Measurements from ENCODE around the gene ERG. TPM values are rescaled to one million over a fixed set of nuclear protein-coding genes. Genes with fewer than 3 reads are reported as not detected.

ERG gene
- total RNA-seq, 3 donors from 2014 or later = 12.2 to 21.0 (median 14.0) TPM

GRCh38 chr21:38355353-38355752 lies 142.9 kb downstream of the ERG start:
- no peaks in the 10 kb centered on the region for H3K36me3 ChIP-seq
- H3K9me3 ChIP-seq = no peaks in the 10 kb centered on the region
- peaks cover 0 to 9% of the 10 kb centered on the region in 2 donors for H3K4me1 ChIP-seq
- no peak overlapping the region for H3K27ac ChIP-seq
- H3K4me3 ChIP-seq = no peak overlapping the region
- TF ChIP-seq POLR2A (IDR thresholded peaks at IDR 0.05) = no peak
- no peak for TF ChIP-seq POLR2AphosphoS5 (IDR thresholded peaks at IDR 0.05)
- no peak for TF ChIP-seq CTCF (IDR thresholded peaks at IDR 0.05)
- no peak for DNase-seq (ENCODE audit: low spot score in 2 of 2)
- no peaks in the 10 kb centered on the region for H3K27me3 ChIP-seq
- intact Hi-C loops (cut with DNase I; ENCODE audit: low total_unique reads) = no loop called here

- DNase-seq (ENCODE audit: low spot score in 2 of 2) = no peak
- no peak overlapping the region for H3K4me3 ChIP-seq
- no peaks in the 10 kb centered on the region for H3K9me3 ChIP-seq
- TF ChIP-seq CTCF (IDR thresholded peaks at IDR 0.05) = no peak
- no peak for TF ChIP-seq POLR2AphosphoS5 (IDR thresholded peaks at IDR 0.05)
- TF ChIP-seq POLR2A (IDR thresholded peaks at IDR 0.05) = no peak
- H3K36me3 ChIP-seq = no peaks in the 10 kb centered on the region
- peaks cover 0 to 9% of the 10 kb centered on the region in 2 donors for H3K4me1 ChIP-seq
- H3K27me3 ChIP-seq = no peaks in the 10 kb centered on the region
- intact Hi-C loops (cut with DNase I; ENCODE audit: low total_unique reads) = no loop called here
- H3K27ac ChIP-seq = no peak overlapping the region
These were observed 143.5 kb downstream of the ERG start for GRCh38 chr21:38354746-38355145.

GRCh38 chr21:38354231-38354630 lies 144.0 kb downstream of the ERG start:
- no peaks in the 10 kb centered on the region for H3K36me3 ChIP-seq
- no peak overlapping the region for H3K4me3 ChIP-seq
- intact Hi-C loops (cut with DNase I; ENCODE audit: low total_unique reads) = no loop called here
- no peaks in the 10 kb centered on the region for H3K9me3 ChIP-seq
- no peak for DNase-seq (ENCODE audit: low spot score in 2 of 2)
- H3K27ac ChIP-seq = no peak overlapping the region
- H3K4me1 ChIP-seq = peaks cover 0 to 9% of the 10 kb centered on the region in 2 donors
- TF ChIP-seq CTCF (IDR thresholded peaks at IDR 0.05) (no peak), POLR2AphosphoS5 (IDR thresholded peaks at IDR 0.05) (no peak), POLR2A (IDR thresholded peaks at IDR 0.05) (no peak)
- no peaks in the 10 kb centered on the region for H3K27me3 ChIP-seq

GRCh38 chr21:38352536-38353219 lies 145.6 kb downstream of the ERG start:
- no peak overlapping the region for H3K4me3 ChIP-seq
- intact Hi-C loops (cut with DNase I; ENCODE audit: low total_unique reads) = no loop called here
- H3K9me3 ChIP-seq = no peaks in the 10 kb centered on the region
- no peaks in the 10 kb centered on the region for H3K27me3 ChIP-seq
- DNase-seq (ENCODE audit: low spot score in 2 of 2) = peak in 1 of 2 donors; percentile 30
- no peak overlapping the region for H3K27ac ChIP-seq
- no peaks in the 10 kb centered on the region for H3K36me3 ChIP-seq
- H3K4me1 ChIP-seq = peaks cover 0 to 9% of the 10 kb centered on the region in 2 donors
- no peak for TF ChIP-seq POLR2A (IDR thresholded peaks at IDR 0.05)
- peak in 2 of 3 donors; percentile 61 to 69 for TF ChIP-seq CTCF (IDR thresholded peaks at IDR 0.05)

- intact Hi-C loops (cut with DNase I; ENCODE audit: low total_unique reads) = no loop called here
- Histone ChIP-seq H3K4me1 (peaks cover 0 to 9% of the 10 kb centered on the region in 2 donors), H3K4me3 (no peak overlapping the region), H3K9me3 (no peaks in the 10 kb centered on the region), H3K27ac (no peak overlapping the region), H3K36me3 (no peaks in the 10 kb centered on the region), H3K27me3 (no peaks in the 10 kb centered on the region)
- DNase-seq (ENCODE audit: low spot score in 2 of 2) = no peak
- TF ChIP-seq POLR2A (IDR thresholded peaks at IDR 0.05) (no peak), POLR2AphosphoS5 (IDR thresholded peaks at IDR 0.05) (no peak), CTCF (IDR thresholded peaks at IDR 0.05) (no peak)
These were observed 146.2 kb downstream of the ERG start for GRCh38 chr21:38351961-38352521.
